ENCODE data around the gene DNM3. TPM values are rescaled to one million over a fixed set of nuclear protein-coding genes. Genes with fewer than 3 reads are reported as not detected.
A peak's percentile ranks its signal among the peaks of the same experiment; 100 is the strongest.

Gene DNM3
- polyA plus RNA-seq, 1 of the 3 experiments (the other 2 are of a cell fraction) = 0.43 TPM

DNA sequence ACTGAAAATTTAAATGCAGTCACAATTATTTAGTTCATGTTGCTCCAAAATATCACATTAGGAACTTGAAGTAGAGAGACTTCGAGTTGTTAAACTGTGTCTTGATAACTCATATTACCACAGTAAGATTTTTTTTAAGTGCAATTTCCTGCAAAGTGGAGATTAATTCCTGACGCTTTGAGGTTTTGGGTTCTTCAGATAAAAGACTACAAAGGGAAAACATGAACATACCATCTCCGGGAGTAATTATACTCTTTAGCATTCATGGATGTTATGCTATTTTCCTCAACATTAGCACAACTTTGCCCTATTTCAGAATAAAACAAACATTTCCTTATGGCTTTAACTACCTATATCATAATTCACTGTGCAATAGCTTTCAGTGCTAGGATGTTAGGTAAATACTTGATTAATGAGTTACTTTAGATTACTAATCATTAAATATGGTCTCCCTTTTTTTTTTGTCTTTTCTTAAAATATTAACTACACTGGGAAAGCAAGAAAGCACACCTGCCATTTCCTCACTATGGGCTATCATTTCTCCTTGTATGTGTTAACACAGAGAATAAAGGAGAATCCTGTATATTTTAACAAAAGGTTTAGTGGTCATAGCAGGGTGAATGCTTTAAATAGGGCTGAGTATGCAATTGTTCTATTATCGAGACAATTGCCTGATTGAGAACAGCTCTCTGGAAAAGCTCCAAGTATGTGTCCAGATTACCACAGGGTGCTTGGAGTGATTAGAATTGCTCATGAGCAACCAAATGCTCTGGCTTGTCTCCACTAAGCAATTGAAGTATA, 326.7 kb downstream of the DNM3 start (continued):
- TF ChIP-seq GABPA (IDR thresholded peaks at IDR 0.05; ENCODE audit: low read depth) (no peak), FOSL2 (IDR thresholded peaks at IDR 0.05; ENCODE audit: borderline replicate concordance, low read depth) (peak; percentile 58; the same call in 1 of the 2 replicates), NFIC (IDR thresholded peaks at IDR 0.05; ENCODE audit: borderline replicate concordance) (peak; percentile 97), TCF12 (IDR thresholded peaks at IDR 0.05) (peak; percentile 99), MAX (IDR thresholded peaks at IDR 0.05; ENCODE audit: low read depth) (no peak; the same call in 1 of the 2 replicates)

GRCh38 chr1:172168597-172168872, 327.2 kb downstream of the DNM3 start:
- no peaks in the 10 kb centered on the region for H3K9me3 ChIP-seq
- no peaks in the 10 kb centered on the region for H3K27me3 ChIP-seq (ENCODE audit: insufficient read depth)
- 84% methylated on average over 2 of the region's 2 CpGs for WGBS (ENCODE audit: low lambda C conversion rate)
- POLR2A ChIA-PET = no interaction called here
- TF ChIP-seq SIN3A (IDR thresholded peaks at IDR 0.05; ENCODE audit: borderline replicate concordance, low read depth, low read length) = no peak
- TF ChIP-seq GABPA (IDR thresholded peaks at IDR 0.05; ENCODE audit: low read depth) = peak; percentile 18; the same call in 1 of the 2 replicates
- TF ChIP-seq ELF1 (IDR thresholded peaks at IDR 0.05) = no peak; the same call in 1 of the 2 replicates
- TF ChIP-seq FOXM1 (IDR thresholded peaks at IDR 0.05; ENCODE audit: low read depth) = no peak
- H3K4me3 ChIP-seq (ENCODE audit: low read depth in 2 of 2, low read length in 1 of 2) = no peak overlapping the region
- H4K20me1 ChIP-seq (ENCODE audit: insufficient read depth) = no peaks in the 10 kb centered on the region
- no peak overlapping the region for H3K9ac ChIP-seq
- peak overlapping the region; percentile 55 to 93 for H3K27ac ChIP-seq (ENCODE audit: low read depth in 2 of 2, low read length in 1 of 2)
- peak overlapping the region; percentile 8; the same call in 1 of the 2 replicates for H3K4me2 ChIP-seq
- no peaks in the 10 kb centered on the region for H3K79me2 ChIP-seq (ENCODE audit: insufficient read depth)
- H3K4me1 ChIP-seq (ENCODE audit: control insufficient read depth in 1 of 2, insufficient read depth in 2 of 2, low read depth in 1 of 2, low read length in 1 of 2) = peaks cover 22 to 24% of the 10 kb centered on the region in 2 experiments
- no peaks in the 10 kb centered on the region for H3K36me3 ChIP-seq (replicated peaks in 1 of 2; ENCODE audit: control insufficient read depth in 1 of 2, insufficient read depth in 2 of 2, low read length in 1 of 2)
- CTCF ChIA-PET = interaction anchor here (1.6 kb wide), 1 partner anchor 47 kb away, joined by 3 read pairs; no protein-coding TSS in a partner anchor
- H3F3A ChIP-seq (replicated peaks; ENCODE audit: insufficient read depth) = peaks cover 16% of the 10 kb centered on the region
- DNase-seq = no peak
- no peaks in the 10 kb centered on the region for H3K9me2 ChIP-seq
- H2AFZ ChIP-seq (ENCODE audit: low read depth) = no peak overlapping the region

- Histone ChIP-seq H3K4me2 (no peak overlapping the region), H2AFZ (ENCODE audit: low read depth) (no peak overlapping the region), H3K4me3 (ENCODE audit: low read depth in 2 of 2, low read length in 1 of 2) (no peak overlapping the region), H3F3A (replicated peaks; ENCODE audit: insufficient read depth) (peaks cover 13% of the 10 kb centered on the region), H3K36me3 (replicated peaks in 1 of 2; ENCODE audit: control insufficient read depth in 1 of 2, insufficient read depth in 2 of 2, low read length in 1 of 2) (no peaks in the 10 kb centered on the region), H3K4me1 (ENCODE audit: control insufficient read depth in 1 of 2, insufficient read depth in 2 of 2, low read depth in 1 of 2, low read length in 1 of 2) (peaks cover 18% of the 10 kb centered on the region in 2 experiments), H3K9me2 (no peaks in the 10 kb centered on the region), H4K20me1 (ENCODE audit: insufficient read depth) (no peaks in the 10 kb centered on the region), H3K27ac (ENCODE audit: low read depth in 2 of 2, low read length in 1 of 2) (no peak overlapping the region; a peak in 1 of 4 replicates), H3K9ac (no peak overlapping the region), H3K79me2 (ENCODE audit: insufficient read depth) (no peaks in the 10 kb centered on the region), H3K9me3 (no peaks in the 10 kb centered on the region), H3K27me3 (ENCODE audit: insufficient read depth) (no peaks in the 10 kb centered on the region)
- POLR2A ChIA-PET = no interaction called here
- CTCF ChIA-PET = interaction anchor here (1.6 kb wide), 1 partner anchor 46 kb away, joined by 3 read pairs; no protein-coding TSS in a partner anchor
- DNase-seq = no peak
- TF ChIP-seq RFX5 (IDR thresholded peaks at IDR 0.05; ENCODE audit: low read length) (no peak), FOSL2 (IDR thresholded peaks at IDR 0.05; ENCODE audit: borderline replicate concordance, low read depth) (no peak), GABPA (IDR thresholded peaks at IDR 0.05; ENCODE audit: low read depth) (no peak), RAD21 (IDR thresholded peaks at IDR 0.05; ENCODE audit: low read length) (no peak), REST (IDR thresholded peaks at IDR 0.05; ENCODE audit: low read depth, low read length) (no peak), RCOR1 (IDR thresholded peaks at IDR 0.05; ENCODE audit: low read length) (no peak), MEF2A (IDR thresholded peaks at IDR 0.05; ENCODE audit: borderline replicate concordance, low read depth) (no peak), MAX (IDR thresholded peaks at IDR 0.05; ENCODE audit: low read depth) (no peak), EP300 (IDR thresholded peaks at IDR 0.05; ENCODE audit: borderline replicate concordance in 1 of 2, low read depth in 1 of 2, low read length in 1 of 2) (no peak), PBX3 (IDR thresholded peaks at IDR 0.05) (no peak), EZH2phosphoT487 (IDR thresholded peaks at IDR 0.05; ENCODE audit: borderline replicate concordance, low read depth) (no peak)
- TF ChIP-seq, protein P1, sequence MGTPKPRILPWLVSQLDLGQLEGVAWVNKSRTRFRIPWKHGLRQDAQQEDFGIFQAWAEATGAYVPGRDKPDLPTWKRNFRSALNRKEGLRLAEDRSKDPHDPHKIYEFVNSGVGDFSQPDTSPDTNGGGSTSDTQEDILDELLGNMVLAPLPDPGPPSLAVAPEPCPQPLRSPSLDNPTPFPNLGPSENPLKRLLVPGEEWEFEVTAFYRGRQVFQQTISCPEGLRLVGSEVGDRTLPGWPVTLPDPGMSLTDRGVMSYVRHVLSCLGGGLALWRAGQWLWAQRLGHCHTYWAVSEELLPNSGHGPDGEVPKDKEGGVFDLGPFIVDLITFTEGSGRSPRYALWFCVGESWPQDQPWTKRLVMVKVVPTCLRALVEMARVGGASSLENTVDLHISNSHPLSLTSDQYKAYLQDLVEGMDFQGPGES (IDR thresholded peaks at IDR 0.05; ENCODE audit: low read depth, low read length) = no peak
These were observed 328.5 kb downstream of the DNM3 start for GRCh38 chr1:172169836-172170235.
